Measurements from ENCODE around the gene EVL. TPM values are rescaled to one million over a fixed set of nuclear protein-coding genes. Genes with fewer than 3 reads are reported as not detected.

Gene EVL
- total and polyA plus RNA-seq, 2 of the 8 experiments (the other 6 are each of a cell fraction or from before 2014, with no cell fraction given), result 30.7 to 64.6 TPM

- no peaks in the 10 kb centered on the region for H3K9me3 ChIP-seq (ENCODE audit: insufficient read depth in 2 of 2, low read depth in 1 of 2, low read length in 1 of 2)
- H3K4me2 ChIP-seq (ENCODE audit: insufficient read depth in 1 of 2, low read depth in 2 of 2, low read length in 2 of 2), result no peak overlapping the region
- H2BK12ac ChIP-seq (ENCODE audit: low read depth, low read length), result no peak overlapping the region
- no peaks in the 10 kb centered on the region for H3K23me2 ChIP-seq (ENCODE audit: low read depth, low read length)
- H3K18ac ChIP-seq (ENCODE audit: extremely low read depth, low read length), result no peak overlapping the region
- peaks cover 8 to 9% of the 10 kb centered on the region in 2 experiments for H4K20me1 ChIP-seq (replicated peaks in 1 of 2; ENCODE audit: control insufficient read depth in 1 of 2, insufficient read depth in 2 of 2, low read length in 2 of 2)
- 77% methylated on average over 8 of the region's 8 CpGs; no CpG with 5 or more reads in 1 of the 2 experiments for WGBS, 2 experiments (ENCODE audit: extremely low coverage in 1 of 2, insufficient coverage in 1 of 2, insufficient read length in 1 of 2, insufficient replicate concordance in 2 of 2, low coverage in 1 of 2, low lambda C conversion rate in 2 of 2, missing lambda C conversion rate in 1 of 2)
- H2BK120ac ChIP-seq (replicated peaks; ENCODE audit: low read depth, low read length), result no peak overlapping the region
- no peak overlapping the region for H3K56ac ChIP-seq (replicated peaks; ENCODE audit: insufficient read length, low read depth, low read length)
- H3K9ac ChIP-seq (replicated peaks in 1 of 4; ENCODE audit: extremely low read depth in 1 of 4, low read depth in 3 of 4, low read length in 3 of 4), result no peak overlapping the region
- FAIRE-seq (no peak), DNase-seq (ENCODE audit: low read depth in 1 of 2, low spot score in 2 of 2) (no peak)
- no peak overlapping the region for H3K14ac ChIP-seq (ENCODE audit: insufficient read length)
- H2BK15ac ChIP-seq (ENCODE audit: low read length), result no peak overlapping the region
- H2AK5ac ChIP-seq (ENCODE audit: low read depth, low read length), result no peak overlapping the region
- H4K91ac ChIP-seq (replicated peaks; ENCODE audit: insufficient read length, low read length), result no peak overlapping the region
- no peak overlapping the region for H3K4me3 ChIP-seq (ENCODE audit: extremely low read depth in 1 of 4, insufficient read depth in 2 of 4, low read depth in 3 of 4, low read length in 4 of 4)
- H3K4me1 ChIP-seq (replicated peaks in 1 of 4; ENCODE audit: control insufficient read depth in 3 of 4, insufficient read depth in 4 of 4, low read length in 3 of 4), result peaks cover 0 to 4% (median 2%) of the 10 kb centered on the region in 4 experiments; a peak in 2 of 7 replicates
- H3K27ac ChIP-seq (ENCODE audit: low read depth, low read length), result no peak overlapping the region
- no peaks in the 10 kb centered on the region for H3K27me3 ChIP-seq (replicated peaks in 1 of 4; ENCODE audit: control insufficient read depth in 3 of 4, extremely low read depth in 1 of 4, insufficient read depth in 3 of 4, low read length in 3 of 4)
- peaks cover 5% of the 10 kb centered on the region for H3K79me1 ChIP-seq (ENCODE audit: low read depth, low read length)
- no peak overlapping the region for H4K8ac ChIP-seq (ENCODE audit: extremely low read depth, insufficient read depth, low read length)
- H4K5ac ChIP-seq (ENCODE audit: insufficient read length, low read depth, low read length), result no peak overlapping the region
- no peak overlapping the region for H3K4ac ChIP-seq (replicated peaks; ENCODE audit: insufficient read length, low read depth, low read length)
- H3K23ac ChIP-seq (ENCODE audit: insufficient read length), result no peak overlapping the region
- ChIA-PET POLR2A (ENCODE audit: partially characterized antibody) (interaction anchor here (1.0 kb wide), 1 partner anchor 53 kb away, joined by 3 read pairs; no protein-coding TSS in a partner anchor), CTCF (ENCODE audit: partially characterized antibody) (interaction anchor here (1.2 to 3.1 kb wide), 4 partner anchors 17 to 90 kb away, joined by 3 to 9 read pairs (median 7); no protein-coding TSS in a partner anchor)
- no peak for TF ChIP-seq RXRA (IDR thresholded peaks at IDR 0.05; ENCODE audit: insufficient read depth, low read depth, low read length)
- peaks cover 3 to 10% of the 10 kb centered on the region in 2 experiments; a peak in 2 of 4 replicates for H3K79me2 ChIP-seq (ENCODE audit: control insufficient read depth in 1 of 2, insufficient read depth in 2 of 2, low read length in 2 of 2)
- H2BK20ac ChIP-seq (ENCODE audit: low read length), result no peak overlapping the region
- H3K36me3 ChIP-seq (ENCODE audit: control insufficient read depth in 2 of 4, insufficient read depth in 4 of 4, low read length in 3 of 4), result no peaks in the 10 kb centered on the region
- H2BK5ac ChIP-seq (ENCODE audit: low read depth, low read length), result no peak overlapping the region
- H2AFZ ChIP-seq (ENCODE audit: low read length), result no peak overlapping the region
Measured at GRCh38 chr14:100018482-100018881, 46.7 kb upstream of the EVL start.

Measured in H1 (cell line).